WERI-Rb-1 (cell line): ENCODE data around the gene KRT9.
"Not testable (repeated sequence)": the region's sequence is repeated elsewhere in the genome, so short reads cannot be mapped to it uniquely, and the experiment has no call there.

ENCODE experiments used
- DNase-seq: peaks from one replicate; pipeline ENCODE4 v3.0.0-alpha.2; 2020
- H3K27ac ChIP-seq: fragments of 250-450 bp; sonication (Bioruptor Pico); 2 replicates; pipeline ENCODE4 v1.5.1; 2020; ENCODE audit warnings: mild to moderate bottlenecking, moderate library complexity
- H3K27me3 ChIP-seq: fragments of 250-450 bp; sonication (Bioruptor Pico); 2 replicates; pipeline ENCODE4 v1.5.1; 2021; ENCODE audit warnings: mild to moderate bottlenecking, low read depth, moderate library complexity; ENCODE audit not compliant: insufficient read depth, severe bottlenecking
- H3K36me3 ChIP-seq: fragments of 250-450 bp; sonication (Bioruptor Pico); 2 replicates; pipeline ENCODE4 v1.5.1; 2020; ENCODE audit warnings: mild to moderate bottlenecking, moderate library complexity
- H3K4me3 ChIP-seq: 2 replicates; pipeline ENCODE4 v1.5.1; 2011; ENCODE audit warnings: low read depth, mild to moderate bottlenecking, control low read depth, low read length
- H3K9me3 ChIP-seq: fragments of 250-450 bp; sonication (Bioruptor Pico); 2 replicates; pipeline ENCODE4 v1.5.1; 2021; ENCODE audit warnings: mild to moderate bottlenecking, moderate library complexity; ENCODE audit not compliant: severe bottlenecking
- TF ChIP-seq, protein P1 (sequence below): IDR thresholded peaks from 2 replicates; pipeline ENCODE4 v1.5.1; 2011; ENCODE audit warnings: low read depth, mild to moderate bottlenecking, control low read depth, inconsistent platforms, low read length

The KRT9 gene, protein sequence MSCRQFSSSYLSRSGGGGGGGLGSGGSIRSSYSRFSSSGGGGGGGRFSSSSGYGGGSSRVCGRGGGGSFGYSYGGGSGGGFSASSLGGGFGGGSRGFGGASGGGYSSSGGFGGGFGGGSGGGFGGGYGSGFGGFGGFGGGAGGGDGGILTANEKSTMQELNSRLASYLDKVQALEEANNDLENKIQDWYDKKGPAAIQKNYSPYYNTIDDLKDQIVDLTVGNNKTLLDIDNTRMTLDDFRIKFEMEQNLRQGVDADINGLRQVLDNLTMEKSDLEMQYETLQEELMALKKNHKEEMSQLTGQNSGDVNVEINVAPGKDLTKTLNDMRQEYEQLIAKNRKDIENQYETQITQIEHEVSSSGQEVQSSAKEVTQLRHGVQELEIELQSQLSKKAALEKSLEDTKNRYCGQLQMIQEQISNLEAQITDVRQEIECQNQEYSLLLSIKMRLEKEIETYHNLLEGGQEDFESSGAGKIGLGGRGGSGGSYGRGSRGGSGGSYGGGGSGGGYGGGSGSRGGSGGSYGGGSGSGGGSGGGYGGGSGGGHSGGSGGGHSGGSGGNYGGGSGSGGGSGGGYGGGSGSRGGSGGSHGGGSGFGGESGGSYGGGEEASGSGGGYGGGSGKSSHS

GRCh38 chr17:41571561-41572434, at the start of gene KRT9:
TSS of gene KRT9 (minus strand) at chr17:41572059. CDS start at chr17:41571992, 67 bp downstream.
- peak; percentile 90 for DNase-seq
- Histone ChIP-seq H3K27me3 (no peaks in the 10 kb centered on the region), H3K27ac (peak within 1 kb of the TSS; percentile 61)

DNA sequence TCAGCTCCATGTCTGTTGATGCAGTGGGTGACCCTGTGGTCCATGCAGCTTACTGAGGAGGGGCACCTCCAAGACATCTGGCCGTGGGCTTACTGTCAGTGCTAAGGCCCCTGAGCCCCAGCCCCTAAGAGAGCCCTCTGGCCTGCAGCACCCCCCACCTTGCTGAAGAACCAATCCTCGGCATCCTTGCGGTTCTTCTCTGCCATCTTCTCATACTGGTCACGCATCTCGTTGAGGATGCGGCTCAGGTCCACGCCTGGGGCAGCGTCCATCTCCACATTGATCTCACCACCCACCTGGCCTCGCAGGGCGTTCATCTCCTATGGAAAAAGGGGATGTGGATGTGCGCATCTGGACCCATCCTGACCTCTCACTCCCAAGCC, 49.6 kb upstream of the KRT9 start:
- not testable (repeated sequence) for H3K36me3 ChIP-seq, H3K27ac ChIP-seq, DNase-seq, H3K4me3 ChIP-seq, H3K9me3 ChIP-seq, H3K27me3 ChIP-seq

More at GRCh38 chr17:41571561-41572434, at the start of gene KRT9:
- TF ChIP-seq, protein P1, sequence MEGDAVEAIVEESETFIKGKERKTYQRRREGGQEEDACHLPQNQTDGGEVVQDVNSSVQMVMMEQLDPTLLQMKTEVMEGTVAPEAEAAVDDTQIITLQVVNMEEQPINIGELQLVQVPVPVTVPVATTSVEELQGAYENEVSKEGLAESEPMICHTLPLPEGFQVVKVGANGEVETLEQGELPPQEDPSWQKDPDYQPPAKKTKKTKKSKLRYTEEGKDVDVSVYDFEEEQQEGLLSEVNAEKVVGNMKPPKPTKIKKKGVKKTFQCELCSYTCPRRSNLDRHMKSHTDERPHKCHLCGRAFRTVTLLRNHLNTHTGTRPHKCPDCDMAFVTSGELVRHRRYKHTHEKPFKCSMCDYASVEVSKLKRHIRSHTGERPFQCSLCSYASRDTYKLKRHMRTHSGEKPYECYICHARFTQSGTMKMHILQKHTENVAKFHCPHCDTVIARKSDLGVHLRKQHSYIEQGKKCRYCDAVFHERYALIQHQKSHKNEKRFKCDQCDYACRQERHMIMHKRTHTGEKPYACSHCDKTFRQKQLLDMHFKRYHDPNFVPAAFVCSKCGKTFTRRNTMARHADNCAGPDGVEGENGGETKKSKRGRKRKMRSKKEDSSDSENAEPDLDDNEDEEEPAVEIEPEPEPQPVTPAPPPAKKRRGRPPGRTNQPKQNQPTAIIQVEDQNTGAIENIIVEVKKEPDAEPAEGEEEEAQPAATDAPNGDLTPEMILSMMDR, result no peak
- peak within 1 kb of the TSS; percentile 30 for H3K4me3 ChIP-seq
- no peaks in the 10 kb centered on the region for H3K9me3 ChIP-seq
- H3K36me3 ChIP-seq, result no peaks in the 10 kb centered on the region

DNA sequence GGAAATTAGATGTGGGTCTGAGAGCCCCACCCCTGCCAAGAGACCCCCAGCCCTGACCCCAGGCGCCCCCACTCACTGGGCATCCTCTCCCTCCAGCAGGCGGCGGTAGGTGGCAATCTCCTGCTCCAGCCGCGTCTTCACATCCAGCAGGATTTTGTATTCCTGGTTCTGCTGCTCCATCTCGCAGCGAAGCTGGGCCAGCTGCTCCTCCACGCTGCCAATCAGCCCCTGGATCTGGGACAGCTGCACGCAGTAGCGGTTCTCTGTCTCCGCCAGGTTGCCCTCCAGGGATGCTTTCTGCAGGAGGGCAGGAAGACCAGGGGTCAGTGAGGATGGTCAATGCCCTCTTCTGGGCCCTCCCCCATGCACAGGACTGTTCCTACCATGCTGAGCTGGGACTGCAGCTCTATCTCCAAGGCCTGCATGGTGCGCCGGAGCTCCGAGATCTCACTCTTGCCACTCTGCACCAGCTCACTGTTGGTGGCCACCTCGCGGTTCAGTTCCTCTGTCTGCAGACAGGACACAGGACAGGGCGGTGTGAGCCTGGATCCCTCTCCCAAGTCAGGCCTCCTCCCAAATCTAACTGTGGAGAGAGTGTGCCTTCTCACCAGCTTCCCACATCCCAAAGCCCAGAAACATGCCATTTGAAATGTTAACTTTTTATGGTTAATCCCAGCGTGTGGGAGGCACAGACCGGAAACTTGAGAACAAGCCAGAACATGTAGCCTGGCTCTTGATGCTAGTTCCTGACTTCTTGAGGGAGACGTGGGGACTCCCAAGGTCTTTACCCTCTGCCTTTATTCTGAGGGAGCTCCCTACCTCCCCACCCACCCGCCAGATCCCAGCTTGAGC, 49.0 kb upstream of the KRT9 start:
- Histone ChIP-seq H3K36me3 (no peaks in the 10 kb centered on the region), H3K4me3 (no peak overlapping the region), H3K27me3 (no peaks in the 10 kb centered on the region), H3K27ac (no peak overlapping the region), H3K9me3 (no peaks in the 10 kb centered on the region)
- TF ChIP-seq, protein P1, result no peak
- no peak for DNase-seq

- H3K27ac ChIP-seq, result not testable (repeated sequence)
Measured at GRCh38 chr17:41619927-41620582, 48.2 kb upstream of the KRT9 start.

GRCh38 chr17:41619036-41619926, 47.4 kb upstream of the KRT9 start:
- no peak for DNase-seq
- H3K4me3 ChIP-seq, result no peak overlapping the region
- no peaks in the 10 kb centered on the region for H3K9me3 ChIP-seq
- no peaks in the 10 kb centered on the region for H3K36me3 ChIP-seq
- H3K27ac ChIP-seq, result no peak overlapping the region
- TF ChIP-seq, protein P1, result no peak
- no peaks in the 10 kb centered on the region for H3K27me3 ChIP-seq

More at GRCh38 chr17:41619927-41620582, 48.2 kb upstream of the KRT9 start:
- H3K27me3 ChIP-seq, DNase-seq, H3K4me3 ChIP-seq, H3K9me3 ChIP-seq, H3K36me3 ChIP-seq: not testable (repeated sequence)
